ENCODE results near the gene FRAS1.
"Not testable (repeated sequence)": the region's sequence is repeated elsewhere in the genome, so short reads cannot be mapped to it uniquely, and the experiment has no call there.

The FRAS1 gene

GRCh38 chr4:78293348-78293747, 236.2 kb downstream of the FRAS1 start:
- no peak for DNase-seq

- no peak for DNase-seq
Measured at GRCh38 chr4:78293821-78294301, 236.7 kb downstream of the FRAS1 start.

GRCh38 chr4:78296261-78296660, 239.1 kb downstream of the FRAS1 start:
- no peak for DNase-seq

- DNase-seq, result no peak
Measured at GRCh38 chr4:78297116-78297800, 240.1 kb downstream of the FRAS1 start.

- DNase-seq, result no peak
Measured at GRCh38 chr4:78298618-78299017, 241.5 kb downstream of the FRAS1 start.

GRCh38 chr4:78299565-78299972, 242.4 kb downstream of the FRAS1 start:
- no peak for DNase-seq

- not testable (repeated sequence) for DNase-seq
Measured at GRCh38 chr4:78307263-78307662, 250.1 kb downstream of the FRAS1 start.

- DNase-seq, result no peak
Measured at GRCh38 chr4:78308517-78308916, 251.4 kb downstream of the FRAS1 start.

GRCh38 chr4:78309352-78309751, 252.2 kb downstream of the FRAS1 start:
- no peak for DNase-seq

GRCh38 chr4:78310007-78310739, 253.1 kb downstream of the FRAS1 start:
- no peak for DNase-seq

- DNase-seq, result no peak
Measured at GRCh38 chr4:78310740-78311115, 253.6 kb downstream of the FRAS1 start.

- no peak for DNase-seq
Measured at GRCh38 chr4:78311306-78311705, 254.2 kb downstream of the FRAS1 start.

- DNase-seq, result no peak
Measured at GRCh38 chr4:78312989-78313753, 256.0 kb downstream of the FRAS1 start.

- DNase-seq, result no peak
Measured at GRCh38 chr4:78313754-78314120, 256.6 kb downstream of the FRAS1 start.

GRCh38 chr4:78318126-78318525, 261.0 kb downstream of the FRAS1 start:
- no peak for DNase-seq

GRCh38 chr4:78320349-78320935, 263.3 kb downstream of the FRAS1 start:
- no peak for DNase-seq

- no peak for DNase-seq
Measured at GRCh38 chr4:78322032-78322431, 264.9 kb downstream of the FRAS1 start.

- no peak for DNase-seq
Measured at GRCh38 chr4:78323439-78323838, 266.3 kb downstream of the FRAS1 start.

GRCh38 chr4:78324625-78325024, 267.5 kb downstream of the FRAS1 start:
- no peak for DNase-seq

- DNase-seq, result no peak
Measured at GRCh38 chr4:78325271-78326157, 268.4 kb downstream of the FRAS1 start.

- not testable (repeated sequence) for DNase-seq
Measured at GRCh38 chr4:78328591-78328990, 271.5 kb downstream of the FRAS1 start.

GRCh38 chr4:78331186-78331585, 274.1 kb downstream of the FRAS1 start:
- no peak for DNase-seq

Measured in CD4-positive, alpha-beta T cell treated with Interferon alpha-2 for 1 hour (primary cell).